ENCODE measurements around the gene FN3KRP. TPM values are rescaled to one million over a fixed set of nuclear protein-coding genes. Genes with fewer than 3 reads are reported as not detected.

FN3KRP gene
- total and polyA plus RNA-seq, 2 of the 13 experiments (the other 11 are each of a cell fraction or from before 2014, with no cell fraction given): 22.4 to 28.2 TPM

- TF ChIP-seq ZMAT5 (CRISPR knock-in tag; IDR thresholded peaks at IDR 0.05; ENCODE audit: borderline replicate concordance, low read depth) (no peak), ZNF782 (CRISPR knock-in tag; IDR thresholded peaks at IDR 0.05; ENCODE audit: borderline replicate concordance) (no peak), KAT8 (CRISPR knock-in tag; IDR thresholded peaks at IDR 0.05) (no peak), MTF1 (CRISPR knock-in tag; IDR thresholded peaks at IDR 0.05) (no peak), PRPF4 (IDR thresholded peaks at IDR 0.05; ENCODE audit: low read depth, low read length, poor library complexity, severe bottlenecking) (no peak), GRHL1 (CRISPR knock-in tag; conservative IDR thresholded peaks at IDR 0.05) (no peak), NPAS2 (CRISPR knock-in tag; IDR thresholded peaks at IDR 0.05; ENCODE audit: borderline replicate concordance) (no peak), TFAP4 (IDR thresholded peaks at IDR 0.05; ENCODE audit: borderline replicate concordance, low read depth) (no peak), ZNF235 (CRISPR knock-in tag; IDR thresholded peaks at IDR 0.05; ENCODE audit: borderline replicate concordance) (no peak), ZNF260 (CRISPR knock-in tag; IDR thresholded peaks at IDR 0.05; ENCODE audit: borderline replicate concordance, low read depth) (no peak), ZNF569 (CRISPR knock-in tag; IDR thresholded peaks at IDR 0.05; ENCODE audit: borderline replicate concordance) (no peak), ZBTB3 (CRISPR knock-in tag; IDR thresholded peaks at IDR 0.05; ENCODE audit: borderline replicate concordance, low read depth) (no peak), ZUFSP (CRISPR knock-in tag; IDR thresholded peaks at IDR 0.05; ENCODE audit: borderline replicate concordance) (no peak), ZNF672 (CRISPR knock-in tag; IDR thresholded peaks at IDR 0.05) (no peak), ZNF34 (CRISPR knock-in tag; IDR thresholded peaks at IDR 0.05; ENCODE audit: borderline replicate concordance) (no peak), SOX6 (IDR thresholded peaks at IDR 0.05) (no peak), SOX6 (CRISPR knock-in tag; IDR thresholded peaks at IDR 0.05) (peak; percentile 41), ZNF616 (CRISPR knock-in tag; IDR thresholded peaks at IDR 0.05; ENCODE audit: low read depth) (no peak), ZBTB1 (CRISPR knock-in tag; IDR thresholded peaks at IDR 0.05; ENCODE audit: borderline replicate concordance) (no peak), ZNF850 (CRISPR knock-in tag; conservative IDR thresholded peaks at IDR 0.05) (no peak)
Observed at GRCh38 chr17:82775001-82775823, 58.7 kb downstream of the FN3KRP start (continued).
